Spleen (tissue), 11 donors: ENCODE measurements around the gene MEGF6. TPM values are rescaled to one million over a fixed set of nuclear protein-coding genes. Genes with fewer than 3 reads are reported as not detected.

ENCODE experiments used
- DNase-seq: peaks from one replicate; pipeline ENCODE4 v3.0.0-alpha.2; 2020
- H3K27ac ChIP-seq, 8 donors: fragments of 200-600 bp; sonication (generic) in 7 of 8; 1 replicate in 4 of 8; 2 replicates in 4 of 8; pipeline versions ENCODE4 v1.5.0 to v1.8.0; 2016 to 2021; ENCODE audit warnings: inconsistent platforms in 4 of 8, mild to moderate bottlenecking in 4 of 8, moderate library complexity in 1 of 8
- H3K27me3 ChIP-seq, 7 donors: fragments of 200-600 bp; sonication (generic) in 6 of 7; replicated peaks in 1 of 7; 1 replicate in 4 of 7; 2 replicates in 3 of 7; pipeline versions ENCODE4 v1.5.0 to v1.8.0; 2016 to 2021; ENCODE audit warnings: inconsistent platforms in 3 of 7, mild to moderate bottlenecking in 1 of 7
- H3K36me3 ChIP-seq, 6 donors: fragments of 200-600 bp; sonication (generic) in 5 of 6; 1 replicate in 4 of 6; 2 replicates in 2 of 6; pipeline versions ENCODE4 v1.5.0 to v1.8.0; 2016 to 2021; ENCODE audit warnings: inconsistent platforms in 2 of 6
- H3K4me1 ChIP-seq, 6 donors: fragments of 200-600 bp; sonication (generic) in 5 of 6; 1 replicate in 3 of 6; 2 replicates in 3 of 6; pipeline versions ENCODE4 v1.5.0 to v1.8.0; 2016 to 2021; ENCODE audit warnings: inconsistent platforms in 3 of 6
- H3K4me3 ChIP-seq, 8 donors: fragments of 200-600 bp; sonication (generic) in 7 of 8; 1 replicate in 4 of 8; 2 replicates in 4 of 8; pipeline versions ENCODE4 v1.5.0 to v1.8.0; 2016 to 2021; ENCODE audit warnings: inconsistent platforms in 4 of 8, mild to moderate bottlenecking in 4 of 8, moderate library complexity in 2 of 8
- H3K9me3 ChIP-seq, 8 donors: fragments of 200-600 bp; sonication (generic) in 7 of 8; 1 replicate in 4 of 8; 2 replicates in 4 of 8; pipeline versions ENCODE4 v1.5.0 to v1.8.0; 2016 to 2021; ENCODE audit warnings: inconsistent platforms in 4 of 8
- POLR2A ChIP-seq, 3 donors: fragments of 450-650 bp; IDR thresholded peaks; one replicate each; pipeline ENCODE4 v1.5.1; 2017; ENCODE audit warnings: antibody characterized with exemption in 3 of 3, mild to moderate bottlenecking in 1 of 3
- POLR2AphosphoS5 ChIP-seq, 3 donors: sonication (generic); formaldehyde crosslinking; IDR thresholded peaks; one replicate each; pipeline ENCODE4 v1.5.1; 2017; ENCODE audit warnings: antibody characterized with exemption in 3 of 3
- WGBS, 5 donors: extraction: QIAGEN DNeasy Blood & Tissue Kit in 3 of 5; methylation state at CpG; one replicate each; pipeline versions ENCODE4 v1.1.5 to v1.1.7; 2013 to 2018; 5-methylcytosine and 5-hydroxymethylcytosine counted together
- intact Hi-C: fragments of 100-400 bp; cut with DNase I; formaldehyde crosslinking; loops from one replicate; pipeline ENCODE4 v1.15.0; 2023; ENCODE audit warnings: low total_unique reads
- polyA plus RNA-seq, 3 donors: library from polyadenylated mRNA; stranded (reverse); fragments of 200-250 nt; gene quantifications; one replicate each; pipeline ENCODE4 v1.2.1, GENCODE V29; 2013
- total RNA-seq, 7 donors: library from RNA; depleted of rRNA in 3 of 7; stranded (reverse); fragments of >200 nt in 3 of 7; fragmentation: NEBNext Ultra II Directional in 4 of 7; extraction: Animal tissue kit (Norgen Biotek cat#: 25700) in 4 of 7; gene quantifications; one replicate each; pipeline versions ENCODE4 v1.1.0 to v1.2.1, GENCODE V29; 2016 to 2021
- TF ChIP-seq, protein P1 (sequence below), 11 experiments: fragments of 200-600 bp in 7 of 11; fragments of 450-650 bp in 4 of 11; sonication (generic) in 4 of 11; IDR thresholded peaks in 8 of 11; conservative IDR thresholded peaks in 3 of 11; 1 replicate in 7 of 11; 2 replicates in 4 of 11; pipeline versions ENCODE4 v1.4.0 to v1.8.0; 2016 to 2021; ENCODE audit warnings: antibody characterized with exemption in 11 of 11, inconsistent platforms in 4 of 11, mild to moderate bottlenecking in 1 of 11
- donor health status: healthy with polysubstance abuse.
- donor health status: DM: no; HTN: no; CAD: no; lungs with moderate emphysema.
- donor health status: DM: no; HTN: no; CAD: no.
- donor health status: Bipolar disorder and iron deficiency.
- donor health status: healthy.
- donor health status: DM: no; HTN: no; CAD: no.
- donor health status: DM: yes; HTN: yes; CAD: no.

MEGF6 gene
- total and polyA plus RNA-seq, 10 donors: 8.7 to 39.5 (median 20.3) TPM

DNA sequence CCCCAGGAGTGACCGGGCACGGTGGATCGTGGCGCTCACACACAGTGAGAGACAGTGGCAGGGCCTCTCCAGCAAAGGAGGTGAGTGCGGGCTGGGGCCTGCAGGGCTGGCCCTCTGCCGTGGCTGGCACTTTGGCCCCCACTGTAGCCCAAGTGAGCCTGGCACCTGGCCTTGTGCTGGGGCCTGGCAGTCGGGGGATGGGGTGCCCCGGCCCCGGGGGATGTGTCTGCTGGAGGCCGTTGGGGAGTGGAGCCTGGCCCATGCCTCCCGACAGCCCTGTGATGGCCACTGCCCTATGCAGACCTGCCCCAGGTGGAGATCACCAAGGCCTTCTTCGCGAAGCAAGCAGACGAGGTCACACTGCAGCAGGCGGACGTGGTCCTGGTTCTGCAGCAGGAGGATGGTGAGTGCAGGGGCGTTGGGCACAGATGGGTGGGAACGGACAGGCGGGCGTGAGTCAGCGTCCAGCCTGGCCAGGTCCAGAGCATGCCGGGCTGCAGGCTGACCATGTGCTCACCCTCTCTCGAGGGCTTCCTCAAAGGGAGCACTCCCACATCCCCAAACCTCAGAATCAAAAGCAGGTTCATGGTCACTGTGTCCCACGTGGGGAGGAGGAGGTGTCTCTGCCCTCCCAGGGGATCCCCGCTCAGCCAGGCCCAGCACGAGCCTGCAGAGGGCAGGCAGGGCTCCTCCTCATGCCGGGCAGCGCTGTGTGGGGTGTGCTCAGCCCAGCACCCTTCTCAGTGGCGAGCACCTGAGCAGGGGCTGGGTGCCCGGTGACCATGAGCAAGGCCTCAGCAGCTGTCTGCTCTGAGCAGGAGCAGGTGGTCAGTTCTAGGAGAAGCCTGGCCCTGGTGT is 131.6 kb downstream of the MEGF6 start:
- H3K27me3 ChIP-seq: peaks cover 0 to 77% (median 6%) of the 10 kb centered on the region in 7 donors
- no peak overlapping the region for H3K4me3 ChIP-seq
- WGBS, 5 donors: 67 to 91% (median 73%) methylated on average over 12 to 30 of the region's 30 CpGs
- H3K27ac ChIP-seq: no peak overlapping the region
- no peaks in the 10 kb centered on the region for H3K9me3 ChIP-seq
- intact Hi-C loops: no loop called here
- DNase-seq: no peak
- TF ChIP-seq, protein P1, sequence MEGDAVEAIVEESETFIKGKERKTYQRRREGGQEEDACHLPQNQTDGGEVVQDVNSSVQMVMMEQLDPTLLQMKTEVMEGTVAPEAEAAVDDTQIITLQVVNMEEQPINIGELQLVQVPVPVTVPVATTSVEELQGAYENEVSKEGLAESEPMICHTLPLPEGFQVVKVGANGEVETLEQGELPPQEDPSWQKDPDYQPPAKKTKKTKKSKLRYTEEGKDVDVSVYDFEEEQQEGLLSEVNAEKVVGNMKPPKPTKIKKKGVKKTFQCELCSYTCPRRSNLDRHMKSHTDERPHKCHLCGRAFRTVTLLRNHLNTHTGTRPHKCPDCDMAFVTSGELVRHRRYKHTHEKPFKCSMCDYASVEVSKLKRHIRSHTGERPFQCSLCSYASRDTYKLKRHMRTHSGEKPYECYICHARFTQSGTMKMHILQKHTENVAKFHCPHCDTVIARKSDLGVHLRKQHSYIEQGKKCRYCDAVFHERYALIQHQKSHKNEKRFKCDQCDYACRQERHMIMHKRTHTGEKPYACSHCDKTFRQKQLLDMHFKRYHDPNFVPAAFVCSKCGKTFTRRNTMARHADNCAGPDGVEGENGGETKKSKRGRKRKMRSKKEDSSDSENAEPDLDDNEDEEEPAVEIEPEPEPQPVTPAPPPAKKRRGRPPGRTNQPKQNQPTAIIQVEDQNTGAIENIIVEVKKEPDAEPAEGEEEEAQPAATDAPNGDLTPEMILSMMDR (IDR thresholded peaks at IDR 0.05 in 8 of 11, conservative IDR thresholded peaks at IDR 0.05 in 3 of 11): no peak
- TF ChIP-seq POLR2AphosphoS5 (IDR thresholded peaks at IDR 0.05) (no peak), POLR2A (IDR thresholded peaks at IDR 0.05) (no peak)
- peaks cover 0 to 7% (median 0%) of the 10 kb centered on the region in 6 donors for H3K4me1 ChIP-seq
- H3K36me3 ChIP-seq: no peaks in the 10 kb centered on the region

DNA sequence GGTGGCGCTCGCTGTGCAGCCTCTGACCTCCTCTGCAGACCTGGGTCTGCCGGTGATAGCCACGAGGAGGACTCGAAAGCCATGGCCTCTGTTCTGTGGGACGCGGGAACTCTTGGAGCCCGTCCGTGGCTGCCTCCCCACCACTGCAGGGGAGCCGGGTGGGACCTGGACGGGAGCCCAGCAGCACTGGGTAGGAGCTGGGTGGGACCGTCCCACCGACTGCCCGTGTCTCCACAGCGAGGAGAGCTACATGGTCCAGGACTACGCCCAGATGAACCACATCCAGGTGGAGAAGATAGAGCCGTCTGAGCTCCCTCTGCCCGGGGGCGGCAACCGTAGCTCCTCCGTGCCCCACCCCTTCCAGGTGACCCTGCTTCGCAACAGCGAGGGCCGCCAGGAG is 133.1 kb downstream of the MEGF6 start:
- intact Hi-C loops: no loop called here
- Histone ChIP-seq H3K36me3 (no peaks in the 10 kb centered on the region), H3K4me1 (peaks cover 0 to 2% (median under 1%) of the 10 kb centered on the region in 6 donors), H3K27ac (no peak overlapping the region), H3K27me3 (peaks cover 0 to 70% (median 6%) of the 10 kb centered on the region in 7 donors), H3K4me3 (no peak overlapping the region), H3K9me3 (no peaks in the 10 kb centered on the region)
- WGBS, 5 donors: 76 to 79% (median 78%) methylated on average over 14 to 24 of the region's 24 CpGs; no CpG with 5 or more reads in 1 of the 5 donors
- no peak for TF ChIP-seq POLR2A (IDR thresholded peaks at IDR 0.05)
- TF ChIP-seq, protein P1 (IDR thresholded peaks at IDR 0.05 in 8 of 11, conservative IDR thresholded peaks at IDR 0.05 in 3 of 11): no peak
- TF ChIP-seq POLR2AphosphoS5 (IDR thresholded peaks at IDR 0.05): no peak
- no peak for DNase-seq

DNA sequence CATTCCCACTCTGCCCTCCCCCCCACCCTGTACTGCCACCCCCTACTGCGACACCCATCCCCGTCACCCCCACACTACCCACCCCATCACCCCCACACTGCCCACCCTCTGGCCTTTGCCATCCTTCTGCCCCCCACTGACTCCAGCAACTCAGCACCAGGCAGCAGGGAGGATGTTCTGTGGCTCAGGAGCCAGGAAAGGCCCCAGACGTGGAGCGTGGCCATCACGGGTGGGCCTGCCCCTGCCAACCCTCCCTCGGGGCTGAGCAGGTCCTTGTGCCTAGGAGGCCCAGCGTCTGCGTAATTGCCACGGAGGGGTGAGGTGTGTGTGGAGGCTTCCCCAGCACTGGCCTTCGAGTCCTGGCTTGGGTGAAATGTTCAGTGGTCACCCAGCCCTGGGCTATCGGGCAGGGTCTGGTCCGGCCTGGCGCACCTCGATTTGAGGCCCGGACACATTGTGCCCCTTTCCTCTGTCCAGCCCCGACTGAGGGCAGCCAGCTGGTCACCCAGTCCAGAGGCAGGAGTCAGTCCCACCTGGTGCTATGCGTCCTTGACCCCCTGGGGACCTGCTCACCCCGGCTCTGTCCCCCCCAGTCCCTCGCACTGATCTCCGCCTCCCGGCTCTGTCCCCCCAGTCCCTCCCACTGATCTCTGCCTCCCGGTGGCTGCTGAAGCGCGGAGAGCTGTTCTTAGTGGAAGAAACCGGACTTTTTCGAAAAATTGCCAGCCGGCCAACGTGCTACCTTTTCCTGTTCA is 133.9 kb downstream of the MEGF6 start:
- no peak overlapping the region for H3K27ac ChIP-seq
- H3K36me3 ChIP-seq: no peaks in the 10 kb centered on the region
- H3K9me3 ChIP-seq: no peaks in the 10 kb centered on the region
- no peak for DNase-seq
- 58 to 74% (median 69%) methylated on average over 14 to 28 of the region's 28 CpGs for WGBS, 5 donors
- H3K27me3 ChIP-seq: peaks cover 0 to 64% (median under 1%) of the 10 kb centered on the region in 7 donors
- no peak overlapping the region for H3K4me3 ChIP-seq
- intact Hi-C loops: no loop called here
- peaks cover 0 to 10% (median 3%) of the 10 kb centered on the region in 6 donors for H3K4me1 ChIP-seq
- TF ChIP-seq POLR2AphosphoS5 (IDR thresholded peaks at IDR 0.05): no peak
- TF ChIP-seq, protein P1 (IDR thresholded peaks at IDR 0.05 in 8 of 11, conservative IDR thresholded peaks at IDR 0.05 in 3 of 11): no peak
- TF ChIP-seq POLR2A (IDR thresholded peaks at IDR 0.05): no peak

DNA sequence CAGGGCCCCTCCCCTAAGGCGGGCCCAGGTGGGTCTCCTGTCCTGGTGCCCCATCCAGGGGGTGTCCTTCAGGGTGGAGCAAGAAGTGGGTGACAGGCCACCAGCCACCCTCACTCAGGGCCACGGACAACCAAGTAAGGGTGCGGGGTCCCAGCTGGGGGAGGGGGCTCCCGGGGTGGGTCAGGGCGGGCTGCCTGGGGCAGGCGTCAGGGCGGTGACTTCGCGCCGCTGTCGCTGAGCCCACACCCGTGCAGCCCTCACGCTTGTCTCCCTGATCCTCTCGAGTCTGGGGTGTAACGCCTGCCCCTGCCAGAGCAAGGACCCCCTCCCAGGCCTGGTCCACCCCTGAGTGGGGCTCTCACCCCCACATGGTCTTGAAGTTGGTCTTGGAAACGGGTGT is 134.6 kb downstream of the MEGF6 start:
- Histone ChIP-seq H3K9me3 (no peaks in the 10 kb centered on the region), H3K36me3 (no peaks in the 10 kb centered on the region), H3K27me3 (peaks cover 0 to 64% (median 0%) of the 10 kb centered on the region in 7 donors), H3K4me3 (no peak overlapping the region), H3K27ac (no peak overlapping the region), H3K4me1 (peaks cover 0 to 17% (median 6%) of the 10 kb centered on the region in 6 donors)
- no peak for TF ChIP-seq POLR2A (IDR thresholded peaks at IDR 0.05)
- TF ChIP-seq POLR2AphosphoS5 (IDR thresholded peaks at IDR 0.05): no peak
- TF ChIP-seq, protein P1 (IDR thresholded peaks at IDR 0.05 in 8 of 11, conservative IDR thresholded peaks at IDR 0.05 in 3 of 11): no peak
- no peak for DNase-seq
- intact Hi-C loops: no loop called here
- WGBS, 5 donors: 78 to 100% (median 90%) methylated on average over 1 to 16 of the region's 16 CpGs
